ENCODE measurements around the gene NDRG2.

- TF ChIP-seq, protein P1, sequence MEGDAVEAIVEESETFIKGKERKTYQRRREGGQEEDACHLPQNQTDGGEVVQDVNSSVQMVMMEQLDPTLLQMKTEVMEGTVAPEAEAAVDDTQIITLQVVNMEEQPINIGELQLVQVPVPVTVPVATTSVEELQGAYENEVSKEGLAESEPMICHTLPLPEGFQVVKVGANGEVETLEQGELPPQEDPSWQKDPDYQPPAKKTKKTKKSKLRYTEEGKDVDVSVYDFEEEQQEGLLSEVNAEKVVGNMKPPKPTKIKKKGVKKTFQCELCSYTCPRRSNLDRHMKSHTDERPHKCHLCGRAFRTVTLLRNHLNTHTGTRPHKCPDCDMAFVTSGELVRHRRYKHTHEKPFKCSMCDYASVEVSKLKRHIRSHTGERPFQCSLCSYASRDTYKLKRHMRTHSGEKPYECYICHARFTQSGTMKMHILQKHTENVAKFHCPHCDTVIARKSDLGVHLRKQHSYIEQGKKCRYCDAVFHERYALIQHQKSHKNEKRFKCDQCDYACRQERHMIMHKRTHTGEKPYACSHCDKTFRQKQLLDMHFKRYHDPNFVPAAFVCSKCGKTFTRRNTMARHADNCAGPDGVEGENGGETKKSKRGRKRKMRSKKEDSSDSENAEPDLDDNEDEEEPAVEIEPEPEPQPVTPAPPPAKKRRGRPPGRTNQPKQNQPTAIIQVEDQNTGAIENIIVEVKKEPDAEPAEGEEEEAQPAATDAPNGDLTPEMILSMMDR (IDR thresholded peaks at IDR 0.05; ENCODE audit: insufficient read depth, low read depth, low read length), result no peak
- no peak for TF ChIP-seq EZH2 (IDR thresholded peaks at IDR 0.05; ENCODE audit: insufficient read depth, low read length)
Measured at GRCh38 chr14:21030531-21030930, 5.7 kb upstream of the NDRG2 start.
